ENCODE data around the gene SLC38A10. TPM values are rescaled to one million over a fixed set of nuclear protein-coding genes. Genes with fewer than 3 reads are reported as not detected.

The SLC38A10 gene
- total and polyA plus RNA-seq, 2 of the 13 experiments (the other 11 are each of a cell fraction or from before 2014, with no cell fraction given) = 23.4 to 55.8 TPM

GRCh38 chr17:81309140-81309858, 14.2 kb upstream of the SLC38A10 start (continued):
- peak; percentile 24 for TF ChIP-seq SRSF1 (optimal IDR thresholded peaks at IDR 0.05; ENCODE audit: low read depth, low read length)
- TF ChIP-seq TMF1 (CRISPR knock-in tag; IDR thresholded peaks at IDR 0.05; ENCODE audit: low read depth) = no peak
- TF ChIP-seq, protein P1, sequence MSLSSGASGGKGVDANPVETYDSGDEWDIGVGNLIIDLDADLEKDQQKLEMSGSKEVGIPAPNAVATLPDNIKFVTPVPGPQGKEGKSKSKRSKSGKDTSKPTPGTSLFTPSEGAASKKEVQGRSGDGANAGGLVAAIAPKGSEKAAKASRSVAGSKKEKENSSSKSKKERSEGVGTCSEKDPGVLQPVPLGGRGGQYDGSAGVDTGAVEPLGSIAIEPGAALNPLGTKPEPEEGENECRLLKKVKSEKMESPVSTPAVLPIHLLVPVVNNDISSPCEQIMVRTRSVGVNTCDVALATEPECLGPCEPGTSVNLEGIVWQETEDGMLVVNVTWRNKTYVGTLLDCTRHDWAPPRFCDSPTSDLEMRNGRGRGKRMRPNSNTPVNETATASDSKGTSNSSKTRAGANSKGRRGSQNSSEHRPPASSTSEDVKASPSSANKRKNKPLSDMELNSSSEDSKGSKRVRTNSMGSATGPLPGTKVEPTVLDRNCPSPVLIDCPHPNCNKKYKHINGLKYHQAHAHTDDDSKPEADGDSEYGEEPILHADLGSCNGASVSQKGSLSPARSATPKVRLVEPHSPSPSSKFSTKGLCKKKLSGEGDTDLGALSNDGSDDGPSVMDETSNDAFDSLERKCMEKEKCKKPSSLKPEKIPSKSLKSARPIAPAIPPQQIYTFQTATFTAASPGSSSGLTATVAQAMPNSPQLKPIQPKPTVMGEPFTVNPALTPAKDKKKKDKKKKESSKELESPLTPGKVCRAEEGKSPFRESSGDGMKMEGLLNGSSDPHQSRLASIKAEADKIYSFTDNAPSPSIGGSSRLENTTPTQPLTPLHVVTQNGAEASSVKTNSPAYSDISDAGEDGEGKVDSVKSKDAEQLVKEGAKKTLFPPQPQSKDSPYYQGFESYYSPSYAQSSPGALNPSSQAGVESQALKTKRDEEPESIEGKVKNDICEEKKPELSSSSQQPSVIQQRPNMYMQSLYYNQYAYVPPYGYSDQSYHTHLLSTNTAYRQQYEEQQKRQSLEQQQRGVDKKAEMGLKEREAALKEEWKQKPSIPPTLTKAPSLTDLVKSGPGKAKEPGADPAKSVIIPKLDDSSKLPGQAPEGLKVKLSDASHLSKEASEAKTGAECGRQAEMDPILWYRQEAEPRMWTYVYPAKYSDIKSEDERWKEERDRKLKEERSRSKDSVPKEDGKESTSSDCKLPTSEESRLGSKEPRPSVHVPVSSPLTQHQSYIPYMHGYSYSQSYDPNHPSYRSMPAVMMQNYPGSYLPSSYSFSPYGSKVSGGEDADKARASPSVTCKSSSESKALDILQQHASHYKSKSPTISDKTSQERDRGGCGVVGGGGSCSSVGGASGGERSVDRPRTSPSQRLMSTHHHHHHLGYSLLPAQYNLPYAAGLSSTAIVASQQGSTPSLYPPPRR (CRISPR knock-in tag; IDR thresholded peaks at IDR 0.05; ENCODE audit: borderline replicate concordance) = peak; percentile 8; the same call in 1 of the 2 replicates
- TF ChIP-seq, protein P2, sequence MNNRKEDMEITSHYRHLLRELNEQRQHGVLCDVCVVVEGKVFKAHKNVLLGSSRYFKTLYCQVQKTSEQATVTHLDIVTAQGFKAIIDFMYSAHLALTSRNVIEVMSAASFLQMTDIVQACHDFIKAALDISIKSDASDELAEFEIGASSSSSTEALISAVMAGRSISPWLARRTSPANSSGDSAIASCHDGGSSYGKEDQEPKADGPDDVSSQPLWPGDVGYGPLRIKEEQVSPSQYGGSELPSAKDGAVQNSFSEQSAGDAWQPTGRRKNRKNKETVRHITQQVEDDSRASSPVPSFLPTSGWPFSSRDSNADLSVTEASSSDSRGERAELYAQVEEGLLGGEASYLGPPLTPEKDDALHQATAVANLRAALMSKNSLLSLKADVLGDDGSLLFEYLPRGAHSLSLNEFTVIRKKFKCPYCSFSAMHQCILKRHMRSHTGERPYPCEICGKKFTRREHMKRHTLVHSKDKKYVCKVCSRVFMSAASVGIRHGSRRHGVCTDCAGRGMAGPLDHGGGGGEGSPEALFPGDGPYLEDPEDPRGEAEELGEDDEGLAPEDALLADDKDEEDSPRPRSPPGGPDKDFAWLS (CRISPR knock-in tag; IDR thresholded peaks at IDR 0.05; ENCODE audit: borderline replicate concordance) = 0 out of 2 replicates have a peak, but pooled peaks have one; percentile 45
- TF ChIP-seq ZNF275 (CRISPR knock-in tag; IDR thresholded peaks at IDR 0.05; ENCODE audit: borderline replicate concordance) = peak; percentile 55; the same call in 1 of the 2 replicates
- TF ChIP-seq, protein P3, sequence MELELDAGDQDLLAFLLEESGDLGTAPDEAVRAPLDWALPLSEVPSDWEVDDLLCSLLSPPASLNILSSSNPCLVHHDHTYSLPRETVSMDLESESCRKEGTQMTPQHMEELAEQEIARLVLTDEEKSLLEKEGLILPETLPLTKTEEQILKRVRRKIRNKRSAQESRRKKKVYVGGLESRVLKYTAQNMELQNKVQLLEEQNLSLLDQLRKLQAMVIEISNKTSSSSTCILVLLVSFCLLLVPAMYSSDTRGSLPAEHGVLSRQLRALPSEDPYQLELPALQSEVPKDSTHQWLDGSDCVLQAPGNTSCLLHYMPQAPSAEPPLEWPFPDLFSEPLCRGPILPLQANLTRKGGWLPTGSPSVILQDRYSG (CRISPR knock-in tag; IDR thresholded peaks at IDR 0.05) = no peak
- peak; percentile 54 for TF ChIP-seq TBX2 (CRISPR knock-in tag; IDR thresholded peaks at IDR 0.05; ENCODE audit: borderline replicate concordance)
- peak; percentile 61; the same call in 1 of the 2 replicates for TF ChIP-seq KLF6 (CRISPR knock-in tag; IDR thresholded peaks at IDR 0.05)
- no peak for TF ChIP-seq FUBP1 (CRISPR knock-in tag; IDR thresholded peaks at IDR 0.05; ENCODE audit: borderline replicate concordance)
- no peak for TF ChIP-seq SOX6 (IDR thresholded peaks at IDR 0.05)
- peak; percentile 70 for TF ChIP-seq SOX6 (CRISPR knock-in tag; IDR thresholded peaks at IDR 0.05)
- TF ChIP-seq ZBED4 (CRISPR knock-in tag; IDR thresholded peaks at IDR 0.05; ENCODE audit: borderline replicate concordance) = peak; percentile 52; the same call in 1 of the 2 replicates

All from HepG2 (cell line).